Prostate gland (tissue), 2 donors: ENCODE measurements around the gene FAF1.

Source experiments
- CTCF ChIP-seq, 4 experiments: fragments of 200-600 bp in 2 of 4; fragments of 450-650 bp in 2 of 4; sonication (generic) in 2 of 4; IDR thresholded peaks; 1 replicate in 3 of 4; 2 replicates in 1 of 4; pipeline ENCODE4 v1.5.1; 2016 to 2019; ENCODE audit warnings: antibody characterized with exemption in 4 of 4, mild to moderate bottlenecking in 2 of 4, moderate library complexity in 2 of 4
- POLR2AphosphoS5 ChIP-seq: sonication (generic); formaldehyde crosslinking; IDR thresholded peaks from one replicate; pipeline ENCODE4 v1.6.1; 2017; ENCODE audit warnings: antibody characterized with exemption

- no peak for TF ChIP-seq CTCF (IDR thresholded peaks at IDR 0.05)
- no peak for TF ChIP-seq POLR2AphosphoS5
These were observed 98.3 kb downstream of the FAF1 start for GRCh38 chr1:50861772-50862171.
